NCI-H460 (cell line): ENCODE measurements around the gene PID1. TPM values are rescaled to one million over a fixed set of nuclear protein-coding genes. Genes with fewer than 3 reads are reported as not detected.

ENCODE experiments used
- DNase-seq: peaks from one replicate; pipeline ENCODE4 v3.0.0-alpha.2; 2016; ENCODE audit warnings: low read depth; ENCODE audit errors: extremely low read depth
- total RNA-seq: library from RNA; depleted of rRNA; stranded (reverse); fragments of >200 nt; shearing (Covaris generic); gene quantifications from 2 replicates; pipeline ENCODE4 v1.2.3, GENCODE V29; 2014

PID1 gene
- total RNA-seq, 1 experiment from 2014 or later = 24.8 TPM

GRCh38 chr2:229265727-229266126 lies 5.4 kb downstream of the PID1 start:
- no peak for DNase-seq

GRCh38 chr2:229261599-229261998 lies 9.5 kb downstream of the PID1 start:
- DNase-seq = no peak

GRCh38 chr2:229261076-229261475 lies 10.0 kb downstream of the PID1 start:
- no peak for DNase-seq

- no peak for DNase-seq
Observed at GRCh38 chr2:229257985-229258384, 13.1 kb downstream of the PID1 start.

- no peak for DNase-seq
Observed at GRCh38 chr2:229256376-229256775, 14.7 kb downstream of the PID1 start.

- DNase-seq = no peak
Observed at GRCh38 chr2:229254206-229254605, 16.9 kb downstream of the PID1 start.

- DNase-seq = no peak
Observed at GRCh38 chr2:229252996-229253395, 18.1 kb downstream of the PID1 start.

GRCh38 chr2:229252280-229252679 lies 18.8 kb downstream of the PID1 start:
- DNase-seq = no peak

- DNase-seq = no peak
Observed at GRCh38 chr2:229249536-229249935, 21.6 kb downstream of the PID1 start.

GRCh38 chr2:229246334-229246733 lies 24.8 kb downstream of the PID1 start:
- no peak for DNase-seq

- no peak for DNase-seq
Observed at GRCh38 chr2:229244975-229245374, 26.1 kb downstream of the PID1 start.

- DNase-seq = no peak
Observed at GRCh38 chr2:229243890-229244560, 27.1 kb downstream of the PID1 start.

GRCh38 chr2:229240984-229241491 lies 30.0 kb downstream of the PID1 start:
- DNase-seq = no peak

GRCh38 chr2:229239021-229239420 lies 32.1 kb downstream of the PID1 start:
- DNase-seq = no peak

GRCh38 chr2:229237270-229237669 lies 33.8 kb downstream of the PID1 start:
- no peak for DNase-seq

GRCh38 chr2:229235131-229235914 lies 35.8 kb downstream of the PID1 start:
- DNase-seq = no peak

GRCh38 chr2:229231885-229232284 lies 39.2 kb downstream of the PID1 start:
- no peak for DNase-seq

- DNase-seq = no peak
Observed at GRCh38 chr2:229231328-229231868, 39.7 kb downstream of the PID1 start.

GRCh38 chr2:229230911-229231310 lies 40.2 kb downstream of the PID1 start:
- DNase-seq = no peak

- no peak for DNase-seq
Observed at GRCh38 chr2:229230256-229230655, 40.8 kb downstream of the PID1 start.

- no peak for DNase-seq
Observed at GRCh38 chr2:229226382-229226781, 44.7 kb downstream of the PID1 start.

GRCh38 chr2:229223107-229223506 lies 48.0 kb downstream of the PID1 start:
- no peak for DNase-seq
